HFF-Myc (cell line): ENCODE data around the gene ANK2.

Source experiments
- DNase-seq: peaks from one replicate; pipeline ENCODE4 v3.0.0-alpha.2; 2011; ENCODE audit warnings: low read depth; ENCODE audit errors: extremely low read depth
- H3K4me3 ChIP-seq: replicated peaks from 2 replicates; pipeline ENCODE4 v1.5.1; 2011; ENCODE audit warnings: low read depth, mild to moderate bottlenecking, control low read depth, low read length
- CTCF ChIP-seq: IDR thresholded peaks from 2 replicates; pipeline ENCODE4 v1.5.1; 2012; ENCODE audit warnings: mild to moderate bottlenecking, low read depth, low read length, control low read depth; ENCODE audit errors: missing control alignments

ANK2 gene

GRCh38 chr4:113146876-113147358 lies 97.5 kb downstream of the ANK2 start:
- no peak for TF ChIP-seq CTCF

GRCh38 chr4:113147498-113148111 lies 98.2 kb downstream of the ANK2 start:
- TF ChIP-seq CTCF: no peak
- no peak for DNase-seq
- no peak overlapping the region for H3K4me3 ChIP-seq

More at GRCh38 chr4:113146876-113147358, 97.5 kb downstream of the ANK2 start:
- no peak for DNase-seq
- no peak overlapping the region for H3K4me3 ChIP-seq

GRCh38 chr4:113148925-113149324 lies 99.5 kb downstream of the ANK2 start:
- DNase-seq: no peak
- TF ChIP-seq CTCF: no peak
- H3K4me3 ChIP-seq: no peak overlapping the region

- no peak overlapping the region for H3K4me3 ChIP-seq
- TF ChIP-seq CTCF: no peak
- no peak for DNase-seq
Observed at GRCh38 chr4:113153529-113154101, 104.2 kb downstream of the ANK2 start.

GRCh38 chr4:113154281-113154680 lies 104.8 kb downstream of the ANK2 start:
- DNase-seq: no peak
- H3K4me3 ChIP-seq: no peak overlapping the region
- no peak for TF ChIP-seq CTCF

- no peak overlapping the region for H3K4me3 ChIP-seq
- TF ChIP-seq CTCF: no peak
- no peak for DNase-seq
Observed at GRCh38 chr4:113157086-113157857, 107.8 kb downstream of the ANK2 start.
